Activated CD8-positive, alpha-beta memory T cell treated with anti-CD3 and anti-CD28 coated beads for 4 hours (primary cell): ENCODE data around the gene AOC1.

ENCODE experiments used
- DNase-seq, 2 donors: peaks; one replicate each; pipeline ENCODE4 v3.0.0-alpha.2; 2020; ENCODE audit warnings: low read depth in 2 of 2

The AOC1 gene

GRCh38 chr7:150831851-150832250 lies 20.5 kb upstream of the AOC1 start:
- DNase-seq = no peak

- no peak for DNase-seq
These were observed 17.3 kb upstream of the AOC1 start for GRCh38 chr7:150835019-150835418.

GRCh38 chr7:150835702-150836280 lies 16.5 kb upstream of the AOC1 start:
- no peak for DNase-seq

- no peak for DNase-seq
These were observed 13.2 kb upstream of the AOC1 start for GRCh38 chr7:150838965-150839650.

- no peak for DNase-seq
These were observed 10.3 kb upstream of the AOC1 start for GRCh38 chr7:150842018-150842417.

GRCh38 chr7:150842716-150843115 lies 9.6 kb upstream of the AOC1 start:
- no peak for DNase-seq

- no peak for DNase-seq
These were observed 6.9 kb upstream of the AOC1 start for GRCh38 chr7:150845421-150845861.

GRCh38 chr7:150846291-150847115 lies 5.8 kb upstream of the AOC1 start:
- DNase-seq = no peak

- no peak for DNase-seq
These were observed 4.8 kb upstream of the AOC1 start for GRCh38 chr7:150847536-150847935.

- DNase-seq = no peak
These were observed 4.2 kb upstream of the AOC1 start for GRCh38 chr7:150848111-150848510.

GRCh38 chr7:150848561-150849115 lies 3.7 kb upstream of the AOC1 start:
- no peak for DNase-seq

- DNase-seq = no peak
These were observed 3.0 kb upstream of the AOC1 start for GRCh38 chr7:150849204-150849775.

- DNase-seq = no peak
These were observed 2.0 kb upstream of the AOC1 start for GRCh38 chr7:150850273-150850672.

- DNase-seq = no peak
These were observed 586 bp upstream of the AOC1 start for GRCh38 chr7:150851492-150852370.

- DNase-seq = no peak
These were observed 2.0 kb downstream of the AOC1 start for GRCh38 chr7:150854066-150855000.

GRCh38 chr7:150855046-150855445 lies 2.7 kb downstream of the AOC1 start:
- DNase-seq = no peak

GRCh38 chr7:150855476-150856302 lies 3.4 kb downstream of the AOC1 start:
- DNase-seq = no peak

- DNase-seq = no peak
These were observed 4.3 kb downstream of the AOC1 start for GRCh38 chr7:150856303-150857275.
